ENCODE data around the gene FREM2. TPM values are rescaled to one million over a fixed set of nuclear protein-coding genes. Genes with fewer than 3 reads are reported as not detected.

FREM2 gene
- total RNA-seq, 4 donors from 2014 or later, result 10.8 to 18.0 (median 12.7) TPM

DNA sequence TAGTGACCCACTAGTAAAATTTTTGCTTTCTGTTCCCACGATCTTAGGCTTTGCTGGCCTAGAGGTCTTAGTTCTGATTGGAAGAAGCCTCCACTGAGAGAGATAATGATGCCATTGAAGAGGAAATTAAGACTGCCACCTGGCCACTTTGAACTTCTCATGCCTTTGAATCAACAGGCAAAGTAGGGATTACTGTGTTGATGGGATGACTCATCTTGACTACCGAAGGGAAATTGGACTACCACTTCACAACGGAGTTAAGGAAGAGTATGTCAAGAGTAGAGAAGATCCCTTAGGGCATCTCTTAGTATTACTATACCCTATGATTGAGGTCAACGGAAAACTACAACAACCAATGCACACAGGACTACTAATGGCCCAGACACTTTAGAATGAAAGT is 12.7 kb upstream of the FREM2 start:
- Histone ChIP-seq H3K4me3 (no peak overlapping the region), H3K9me3 (no peaks in the 10 kb centered on the region)
- WGBS, 2 donors, result 76 to 82% methylated on average over 4 of the region's 4 CpGs

GRCh38 chr13:38680912-38681311 is 6.0 kb upstream of the FREM2 start:
- no peak for TF ChIP-seq CTCF (IDR thresholded peaks at IDR 0.05)
- TF ChIP-seq POLR2A (IDR thresholded peaks at IDR 0.05), result no peak
- no peak for TF ChIP-seq EP300 (IDR thresholded peaks at IDR 0.05)
- H3K9me3 ChIP-seq, result no peaks in the 10 kb centered on the region
- H3K4me3 ChIP-seq, result no peak overlapping the region
- 77 to 89% methylated on average over 1 of the region's 1 CpG for WGBS, 2 donors
- no peaks in the 10 kb centered on the region for H3K27me3 ChIP-seq
- no peak overlapping the region for H3K27ac ChIP-seq
- DNase-seq (ENCODE audit: low spot score in 2 of 2), result no peak
- H3K36me3 ChIP-seq, result no peaks in the 10 kb centered on the region
- peaks cover 0 to 4% (median 0%) of the 10 kb centered on the region in 4 donors for H3K4me1 ChIP-seq

More for the DNA sequence above, 12.7 kb upstream of the FREM2 start:
- Histone ChIP-seq H3K4me1 (no peaks in the 10 kb centered on the region), H3K36me3 (no peaks in the 10 kb centered on the region), H3K27ac (no peak overlapping the region), H3K27me3 (no peaks in the 10 kb centered on the region)
- TF ChIP-seq EP300 (IDR thresholded peaks at IDR 0.05) (no peak), POLR2A (IDR thresholded peaks at IDR 0.05) (no peak), CTCF (IDR thresholded peaks at IDR 0.05) (no peak)
- no peak for DNase-seq (ENCODE audit: low spot score in 2 of 2)

DNA sequence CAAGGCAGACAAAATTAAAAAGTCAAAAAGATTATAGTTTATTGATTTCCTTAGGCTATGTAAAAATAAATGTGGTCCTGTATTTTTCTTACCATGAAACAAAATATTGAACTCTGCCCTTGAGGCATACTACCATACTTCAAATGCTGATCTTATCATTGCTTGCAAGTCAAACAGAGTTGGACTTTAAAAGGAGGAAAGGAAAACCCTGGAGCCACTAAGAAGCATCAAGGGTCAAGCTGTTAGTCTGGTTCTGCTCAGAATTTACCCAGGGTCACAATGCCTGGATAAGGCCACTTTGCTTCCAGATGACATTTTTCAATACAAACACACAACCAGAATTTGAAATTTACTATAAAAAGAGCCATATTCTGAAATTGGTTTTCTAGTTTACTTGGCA is 2.2 kb upstream of the FREM2 start:
- Histone ChIP-seq H3K4me1 (peaks cover 0 to 26% (median 0%) of the 10 kb centered on the region in 4 donors), H3K27me3 (peaks cover 0 to 15% of the 10 kb centered on the region in 2 donors)

GRCh38 chr13:38685431-38685830 is 1.4 kb upstream of the FREM2 start:
- WGBS, 2 donors, result 54 to 65% methylated on average over 2 of the region's 2 CpGs
- peaks cover 0 to 15% of the 10 kb centered on the region in 2 donors for H3K27me3 ChIP-seq
- no peak for TF ChIP-seq POLR2A (IDR thresholded peaks at IDR 0.05)
- TF ChIP-seq EP300 (IDR thresholded peaks at IDR 0.05), result no peak
- no peak for TF ChIP-seq CTCF (IDR thresholded peaks at IDR 0.05)
- peaks cover 0 to 26% (median 0%) of the 10 kb centered on the region in 4 donors for H3K4me1 ChIP-seq
- peaks cover 0 to 18% (median 0%) of the 10 kb centered on the region in 3 donors for H3K36me3 ChIP-seq
- no peak overlapping the region for H3K27ac ChIP-seq
- DNase-seq (ENCODE audit: low spot score in 2 of 2), result no peak
- H3K9me3 ChIP-seq, result no peaks in the 10 kb centered on the region
- no peak overlapping the region for H3K4me3 ChIP-seq

More for the DNA sequence above, 2.2 kb upstream of the FREM2 start:
- no peak for DNase-seq (ENCODE audit: low spot score in 2 of 2)
- Histone ChIP-seq H3K9me3 (no peaks in the 10 kb centered on the region), H3K4me3 (no peak overlapping the region), H3K27ac (no peak overlapping the region), H3K36me3 (peaks cover 0 to 11% (median 0%) of the 10 kb centered on the region in 3 donors)
- no peak for TF ChIP-seq POLR2A (IDR thresholded peaks at IDR 0.05)
- TF ChIP-seq CTCF (IDR thresholded peaks at IDR 0.05), result no peak
- no peak for TF ChIP-seq EP300 (IDR thresholded peaks at IDR 0.05)

- DNase-seq (ENCODE audit: low spot score in 2 of 2), result no peak
- H3K9me3 ChIP-seq, result no peaks in the 10 kb centered on the region
- peaks cover 0 to 26% (median 0%) of the 10 kb centered on the region in 4 donors for H3K4me1 ChIP-seq
- H3K36me3 ChIP-seq, result peaks cover 0 to 24% (median 0%) of the 10 kb centered on the region in 3 donors
- TF ChIP-seq POLR2A (IDR thresholded peaks at IDR 0.05) (no peak), CTCF (IDR thresholded peaks at IDR 0.05) (peak in 4 of 5 experiments; percentile 32 to 49 (median 37)), EP300 (IDR thresholded peaks at IDR 0.05) (no peak)
- peak overlapping the region in 1 of 4 donors; percentile 71 for H3K27ac ChIP-seq
- peak overlapping the region; percentile 40 to 59 (median 44) for H3K4me3 ChIP-seq
- 1% methylated on average over 14 of the region's 14 CpGs for WGBS, 2 donors
- peaks cover 0 to 15% of the 10 kb centered on the region in 2 donors for H3K27me3 ChIP-seq
These were observed 802 bp upstream of the FREM2 start for GRCh38 chr13:38685974-38686576.
